Peyer's patch (tissue), 4 donors: ENCODE results near the gene ARRB1.

Source experiments
- CTCF ChIP-seq, 6 experiments: fragments of 450-650 bp in 4 of 6; fragments of 200-600 bp in 2 of 6; sonication (generic) in 1 of 6; IDR thresholded peaks; one replicate each; pipeline ENCODE4 v1.5.1; 2017 to 2019; ENCODE audit warnings: antibody characterized with exemption in 6 of 6, mild to moderate bottlenecking in 3 of 6, moderate library complexity in 1 of 6
- POLR2A ChIP-seq, 2 donors: fragments of 450-650 bp; IDR thresholded peaks; one replicate each; pipeline ENCODE4 v1.5.1; 2017; ENCODE audit warnings: antibody characterized with exemption in 2 of 2, mild to moderate bottlenecking in 2 of 2, moderate library complexity in 2 of 2

GRCh38 chr11:75319035-75319877 is 32.2 kb downstream of the ARRB1 start:
- TF ChIP-seq CTCF (IDR thresholded peaks at IDR 0.05) (no peak), POLR2A (IDR thresholded peaks at IDR 0.05) (no peak)
